DOHH2 (cell line): ENCODE results near the gene CCR3.

Source experiments
- EZH2phosphoT487 ChIP-seq: fragments of 200-600 bp; sonication (generic); IDR thresholded peaks from 2 replicates; pipeline ENCODE4 v1.6.1; 2017; ENCODE audit warnings: borderline replicate concordance, mild to moderate bottlenecking, antibody characterized with exemption, low read length, moderate library complexity, mixed read lengths
- TF ChIP-seq, protein P1 (sequence below): fragments of 200-600 bp; sonication (generic); IDR thresholded peaks from one replicate; pipeline ENCODE4 v1.5.1; 2014; ENCODE audit warnings: antibody characterized with exemption, mild to moderate bottlenecking, low read depth, low read length; ENCODE audit not compliant: poor library complexity, severe bottlenecking

DNA sequence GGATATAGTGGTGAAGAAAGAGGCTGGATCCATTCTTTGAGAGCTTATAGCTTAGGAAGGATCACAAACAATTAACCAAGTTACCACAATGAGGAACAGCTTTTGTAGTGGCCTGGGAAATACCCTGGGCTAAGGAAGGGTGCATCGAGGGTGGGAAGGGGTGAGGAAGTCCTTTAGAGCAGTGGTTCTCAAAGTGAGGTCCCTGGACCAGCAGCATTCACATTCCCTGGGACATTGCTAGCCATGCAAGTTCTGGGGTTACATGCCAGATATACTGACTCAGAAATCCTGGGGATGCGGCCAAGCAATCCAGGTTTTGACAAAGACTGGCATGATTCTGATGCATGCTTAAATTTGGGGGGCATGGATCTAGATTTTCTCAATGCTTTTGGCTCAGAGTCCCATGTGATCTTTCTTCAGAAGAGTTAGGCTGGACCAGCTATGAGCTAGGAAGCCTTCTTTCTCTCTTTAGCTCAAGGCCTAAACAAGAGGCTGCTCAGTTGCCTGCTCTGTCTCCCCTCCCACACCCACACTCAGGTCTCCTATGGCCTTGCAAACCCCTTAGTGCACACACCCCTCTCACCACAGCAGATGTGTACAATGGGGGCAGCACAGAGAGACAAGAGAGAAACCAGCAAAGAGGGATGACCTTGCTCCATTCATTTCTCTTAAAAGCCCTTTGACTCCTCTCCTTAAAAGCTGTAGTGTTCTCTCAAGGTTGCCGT is 32.4 kb upstream of the CCR3 start:
- TF ChIP-seq, protein P1, sequence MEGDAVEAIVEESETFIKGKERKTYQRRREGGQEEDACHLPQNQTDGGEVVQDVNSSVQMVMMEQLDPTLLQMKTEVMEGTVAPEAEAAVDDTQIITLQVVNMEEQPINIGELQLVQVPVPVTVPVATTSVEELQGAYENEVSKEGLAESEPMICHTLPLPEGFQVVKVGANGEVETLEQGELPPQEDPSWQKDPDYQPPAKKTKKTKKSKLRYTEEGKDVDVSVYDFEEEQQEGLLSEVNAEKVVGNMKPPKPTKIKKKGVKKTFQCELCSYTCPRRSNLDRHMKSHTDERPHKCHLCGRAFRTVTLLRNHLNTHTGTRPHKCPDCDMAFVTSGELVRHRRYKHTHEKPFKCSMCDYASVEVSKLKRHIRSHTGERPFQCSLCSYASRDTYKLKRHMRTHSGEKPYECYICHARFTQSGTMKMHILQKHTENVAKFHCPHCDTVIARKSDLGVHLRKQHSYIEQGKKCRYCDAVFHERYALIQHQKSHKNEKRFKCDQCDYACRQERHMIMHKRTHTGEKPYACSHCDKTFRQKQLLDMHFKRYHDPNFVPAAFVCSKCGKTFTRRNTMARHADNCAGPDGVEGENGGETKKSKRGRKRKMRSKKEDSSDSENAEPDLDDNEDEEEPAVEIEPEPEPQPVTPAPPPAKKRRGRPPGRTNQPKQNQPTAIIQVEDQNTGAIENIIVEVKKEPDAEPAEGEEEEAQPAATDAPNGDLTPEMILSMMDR = no peak
- TF ChIP-seq EZH2phosphoT487 = no peak
